Measurements from ENCODE around the gene IGF2BP1. TPM values are rescaled to one million over a fixed set of nuclear protein-coding genes. Genes with fewer than 3 reads are reported as not detected.
"Not testable (repeated sequence)": the region's sequence is repeated elsewhere in the genome, so short reads cannot be mapped to it uniquely, and the experiment has no call there.

Gene IGF2BP1
- total and polyA plus RNA-seq, 8 donors = under 0.01 to 1.0 TPM; not detected in 6

GRCh38 chr17:49003557-49004511 is 6.6 kb downstream of the IGF2BP1 start:
- intact Hi-C loops (cut with DNase I) = no loop called here
- 13 to 16% methylated on average over 32 to 39 of the region's 39 CpGs for WGBS, 2 donors

GRCh38 chr17:49005140-49005539 is 8.0 kb downstream of the IGF2BP1 start:
- intact Hi-C loops (cut with DNase I) = no loop called here
- ATAC-seq = no peak
- Histone ChIP-seq H3K9me3 (no peaks in the 10 kb centered on the region), H3K27ac (no peak overlapping the region), H3K27me3 (peaks cover 10 to 64% (median 25%) of the 10 kb centered on the region in 4 donors), H3K4me3 (no peak overlapping the region), H3K4me1 (no peaks in the 10 kb centered on the region), H3K36me3 (no peaks in the 10 kb centered on the region)
- WGBS, 2 donors = 31 to 63% methylated on average over 2 of the region's 2 CpGs
- FAIRE-seq = no peak
- TF ChIP-seq, protein P1, sequence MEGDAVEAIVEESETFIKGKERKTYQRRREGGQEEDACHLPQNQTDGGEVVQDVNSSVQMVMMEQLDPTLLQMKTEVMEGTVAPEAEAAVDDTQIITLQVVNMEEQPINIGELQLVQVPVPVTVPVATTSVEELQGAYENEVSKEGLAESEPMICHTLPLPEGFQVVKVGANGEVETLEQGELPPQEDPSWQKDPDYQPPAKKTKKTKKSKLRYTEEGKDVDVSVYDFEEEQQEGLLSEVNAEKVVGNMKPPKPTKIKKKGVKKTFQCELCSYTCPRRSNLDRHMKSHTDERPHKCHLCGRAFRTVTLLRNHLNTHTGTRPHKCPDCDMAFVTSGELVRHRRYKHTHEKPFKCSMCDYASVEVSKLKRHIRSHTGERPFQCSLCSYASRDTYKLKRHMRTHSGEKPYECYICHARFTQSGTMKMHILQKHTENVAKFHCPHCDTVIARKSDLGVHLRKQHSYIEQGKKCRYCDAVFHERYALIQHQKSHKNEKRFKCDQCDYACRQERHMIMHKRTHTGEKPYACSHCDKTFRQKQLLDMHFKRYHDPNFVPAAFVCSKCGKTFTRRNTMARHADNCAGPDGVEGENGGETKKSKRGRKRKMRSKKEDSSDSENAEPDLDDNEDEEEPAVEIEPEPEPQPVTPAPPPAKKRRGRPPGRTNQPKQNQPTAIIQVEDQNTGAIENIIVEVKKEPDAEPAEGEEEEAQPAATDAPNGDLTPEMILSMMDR (IDR thresholded peaks at IDR 0.05) = no peak
- DNase-seq = no peak

More at GRCh38 chr17:49003557-49004511, 6.6 kb downstream of the IGF2BP1 start:
- no peaks in the 10 kb centered on the region for H3K4me1 ChIP-seq
- DNase-seq (no peak), FAIRE-seq (no peak), ATAC-seq (peak in 1 of 4 donors; percentile 40)
- no peaks in the 10 kb centered on the region for H3K9me3 ChIP-seq
- H3K36me3 ChIP-seq = no peaks in the 10 kb centered on the region
- no peak overlapping the region for H3K27ac ChIP-seq
- peaks cover 10 to 62% (median 26%) of the 10 kb centered on the region in 4 donors for H3K27me3 ChIP-seq
- TF ChIP-seq, protein P1 (IDR thresholded peaks at IDR 0.05) = no peak
- no peak overlapping the region for H3K4me3 ChIP-seq

GRCh38 chr17:49008908-49009307 is 11.7 kb downstream of the IGF2BP1 start:
- not testable (repeated sequence) for ATAC-seq

DNA sequence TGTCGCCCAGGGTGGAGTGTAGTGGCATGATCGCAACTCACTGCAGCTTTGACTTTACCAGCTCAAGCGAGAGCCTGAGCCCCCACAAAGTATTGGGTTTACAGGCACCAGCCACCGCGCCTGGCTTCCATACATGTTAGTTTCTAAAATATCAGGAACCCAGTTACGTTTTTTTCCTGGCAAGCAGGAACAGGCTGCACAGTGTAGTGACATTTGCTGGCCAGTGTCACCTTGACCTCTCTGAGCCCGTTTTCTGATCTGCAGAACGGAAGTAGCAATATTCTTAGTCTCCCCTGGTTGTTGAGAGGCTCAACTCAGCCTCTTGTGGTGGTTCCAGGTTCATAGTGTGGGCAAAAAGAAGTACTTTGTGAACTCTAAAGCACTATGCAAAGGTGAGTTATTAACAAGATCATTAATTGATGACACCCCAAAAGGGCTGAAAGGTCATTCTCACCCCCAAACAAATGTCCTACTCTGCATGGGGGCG is 15.6 kb downstream of the IGF2BP1 start:
- 55 to 66% methylated on average over 9 of the region's 9 CpGs for WGBS, 2 donors
- Histone ChIP-seq H3K27me3 (peaks cover 0 to 33% (median 0%) of the 10 kb centered on the region in 4 donors), H3K4me3 (no peak overlapping the region), H3K4me1 (no peaks in the 10 kb centered on the region), H3K36me3 (no peaks in the 10 kb centered on the region), H3K27ac (no peak overlapping the region), H3K9me3 (no peaks in the 10 kb centered on the region)
- FAIRE-seq (no peak), DNase-seq (no peak), ATAC-seq (no peak)
- TF ChIP-seq, protein P1 (IDR thresholded peaks at IDR 0.05) = no peak
- intact Hi-C loops (cut with DNase I) = no loop called here

More at GRCh38 chr17:49008908-49009307, 11.7 kb downstream of the IGF2BP1 start:
- H3K27ac ChIP-seq; FAIRE-seq; DNase-seq; H3K4me1 ChIP-seq; intact Hi-C loops (cut with DNase I); H3K9me3 ChIP-seq; H3K4me3 ChIP-seq; H3K36me3 ChIP-seq: not testable (repeated sequence)
- 79 to 84% methylated on average over 5 of the region's 5 CpGs for WGBS, 2 donors
- H3K27me3 ChIP-seq = peaks cover 0 to 56% (median 2%) of the 10 kb centered on the region in 4 donors

DNA sequence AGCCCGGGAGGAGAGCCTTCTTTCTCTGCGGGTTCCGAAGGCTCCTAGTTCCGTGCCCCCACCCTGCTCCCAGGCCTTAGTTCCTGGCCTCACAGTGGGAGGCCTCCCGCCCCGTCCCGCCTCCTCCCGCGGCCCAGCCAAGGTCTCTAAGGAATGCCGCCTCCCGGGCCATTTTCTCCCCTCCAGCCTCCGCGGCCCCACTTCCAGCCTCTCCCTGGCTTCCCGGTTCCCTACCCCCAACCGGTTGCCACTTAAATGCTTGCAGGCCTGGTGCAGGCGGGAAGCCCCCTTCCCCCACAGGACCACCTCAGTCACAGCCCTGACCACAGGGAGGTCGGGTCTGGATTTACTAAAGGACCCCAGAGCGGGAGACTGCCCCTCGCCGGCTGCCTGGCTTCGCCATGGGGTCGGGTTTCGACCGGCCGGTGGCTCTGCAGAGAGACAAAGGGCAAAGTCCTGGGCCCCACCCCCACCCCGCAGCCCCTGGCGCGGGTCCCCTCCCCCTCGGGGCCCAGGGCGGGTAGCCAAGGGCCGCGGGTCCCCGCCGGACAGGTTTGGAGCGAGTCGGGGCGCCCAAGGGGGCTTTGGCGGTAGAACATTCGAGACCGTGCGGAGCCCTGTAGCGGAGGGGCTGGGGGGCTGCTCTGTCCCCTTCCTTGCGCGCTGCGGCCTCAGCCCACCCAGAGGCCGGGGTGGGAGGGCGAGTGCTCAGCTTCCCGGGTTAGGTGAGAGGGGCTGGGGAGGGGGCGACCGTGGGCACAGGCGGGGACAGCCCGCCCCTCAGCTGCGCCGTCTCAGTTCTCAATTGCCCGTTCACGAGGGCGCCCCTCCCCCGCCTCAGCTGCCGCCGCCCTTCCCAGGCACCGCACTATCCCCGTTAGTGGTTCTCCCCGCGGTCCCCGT is 16.4 kb downstream of the IGF2BP1 start:
- no peak for FAIRE-seq
- DNase-seq = peak in 1 of 6 donors; percentile 65
- ATAC-seq = peak in 3 of 4 donors; percentile 21 to 33 (median 29)
- Histone ChIP-seq H3K27me3 (peaks cover 0 to 33% (median 0%) of the 10 kb centered on the region in 4 donors), H3K4me1 (no peaks in the 10 kb centered on the region), H3K4me3 (peak overlapping the region in 1 of 4 donors; percentile 18), H3K36me3 (no peaks in the 10 kb centered on the region), H3K9me3 (no peaks in the 10 kb centered on the region), H3K27ac (no peak overlapping the region)
- 10 to 16% methylated on average over 34 to 65 of the region's 65 CpGs for WGBS, 2 donors
- intact Hi-C loops (cut with DNase I) = no loop called here
- TF ChIP-seq, protein P1 (IDR thresholded peaks at IDR 0.05) = no peak
